Measurements from ENCODE around the gene TROAP.
"Not testable (repeated sequence)": the region's sequence is repeated elsewhere in the genome, so short reads cannot be mapped to it uniquely, and the experiment has no call there.

TROAP gene

DNA sequence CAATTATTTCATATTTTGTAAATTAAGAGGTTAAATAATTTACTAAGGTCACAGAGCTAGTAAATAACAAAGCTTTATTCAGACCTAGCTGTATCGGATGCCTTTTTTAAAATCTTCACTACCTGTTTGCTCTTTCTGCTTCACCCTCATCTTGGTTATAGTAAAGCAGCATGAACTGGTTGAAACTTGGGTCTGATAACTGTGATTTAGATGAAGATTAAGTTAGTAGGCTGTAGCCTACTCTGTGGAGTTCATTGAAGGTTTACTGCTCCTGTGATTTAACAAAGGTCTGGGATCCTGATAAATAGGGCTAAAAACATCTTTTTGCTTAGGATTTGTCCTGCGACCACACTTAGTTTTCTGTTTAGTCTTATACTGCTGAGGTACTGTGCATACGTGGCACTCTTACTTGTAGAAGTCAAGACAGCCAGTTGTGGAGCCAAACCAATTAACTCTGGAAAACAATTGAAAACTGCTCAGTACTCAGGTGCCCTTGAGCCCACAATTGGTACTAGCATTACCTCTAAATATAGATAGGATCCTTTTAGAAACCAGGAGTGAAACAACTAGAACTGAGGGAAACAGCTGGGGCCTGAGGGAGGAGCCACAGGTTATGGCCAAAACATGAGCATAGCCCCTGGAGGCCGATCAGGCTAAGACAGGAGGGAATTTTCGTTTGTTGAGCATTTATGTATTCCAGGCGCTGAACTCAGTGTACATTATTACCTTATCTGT lies 46.5 kb downstream of the TROAP start:
- no peak for DNase-seq

DNA sequence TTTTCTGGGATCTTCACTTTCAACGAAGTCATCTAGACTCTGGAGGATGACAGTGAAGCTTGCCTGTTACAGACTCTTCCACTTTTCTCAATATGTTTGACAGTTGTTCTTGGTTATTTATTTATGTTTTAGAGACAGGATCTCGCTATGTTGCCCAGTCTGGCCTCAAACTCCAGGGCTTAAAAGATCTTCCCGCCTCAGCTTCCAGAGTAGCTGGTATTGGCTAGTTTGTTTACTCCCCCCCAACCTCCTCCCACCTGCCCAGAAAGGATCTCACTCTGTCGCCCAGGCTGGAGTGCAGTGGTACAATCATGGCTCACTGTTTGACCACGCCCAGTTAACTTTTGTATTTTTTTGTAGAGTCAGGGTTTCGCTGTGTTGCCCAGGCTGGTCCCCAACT lies 47.5 kb downstream of the TROAP start:
- no peak for DNase-seq

DNA sequence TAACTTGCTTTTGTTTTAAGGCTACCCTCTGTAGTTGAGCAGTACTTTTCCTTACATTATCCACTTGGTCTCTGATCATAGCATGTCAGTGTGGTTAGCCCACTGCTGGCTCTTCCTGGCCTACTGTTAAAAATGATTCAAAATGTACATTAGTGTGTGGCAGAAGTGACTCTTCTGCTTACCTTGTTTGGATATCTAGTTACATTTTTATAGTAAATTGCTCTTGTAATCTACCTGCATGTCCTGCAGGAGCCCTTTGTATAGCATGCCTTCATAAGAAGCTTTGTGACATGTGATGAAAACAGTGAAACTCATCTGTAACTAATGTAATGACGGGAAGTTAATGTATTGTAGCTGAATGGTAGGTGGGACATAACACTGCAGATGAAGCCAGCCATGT lies 52.4 kb downstream of the TROAP start:
- no peak for DNase-seq

DNA sequence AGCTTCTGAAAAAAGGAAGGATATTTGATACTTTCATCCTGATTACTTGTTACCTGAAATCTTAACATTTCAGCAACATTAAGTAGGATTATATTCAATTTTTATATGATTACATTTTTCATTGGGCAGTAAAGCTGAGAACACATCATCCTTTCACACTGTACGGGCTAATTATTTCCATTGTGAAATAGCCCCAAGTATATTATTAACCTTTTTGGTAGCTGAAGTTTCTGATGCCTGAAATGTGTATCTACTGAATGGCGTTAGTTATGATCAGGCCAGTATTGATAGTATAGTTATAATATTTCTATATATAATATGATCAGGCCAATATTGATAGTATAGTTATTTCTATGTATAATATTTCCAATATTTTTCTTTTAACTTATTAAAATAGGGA lies 54.3 kb downstream of the TROAP start:
- DNase-seq, result no peak

DNA sequence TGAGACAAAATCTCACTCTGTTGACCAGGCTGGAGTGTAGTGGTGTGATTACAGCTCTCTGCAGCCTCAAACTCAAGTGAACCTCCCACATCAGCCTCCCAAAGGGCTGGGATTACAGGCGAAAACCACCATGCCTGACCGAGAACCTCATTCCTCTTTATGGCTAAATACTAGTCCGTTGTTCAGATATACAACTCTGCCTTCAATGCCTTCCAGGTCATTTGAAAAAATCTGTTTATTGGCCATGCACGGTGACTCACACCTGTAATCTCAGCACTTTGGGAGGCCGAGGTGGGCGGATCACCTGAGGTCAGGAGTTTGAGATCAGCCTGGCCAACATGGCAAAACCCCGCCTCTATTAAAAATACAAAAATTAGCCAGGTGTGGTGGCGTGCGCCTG lies 57.1 kb downstream of the TROAP start:
- not testable (repeated sequence) for DNase-seq
